Measurements from ENCODE around the gene PRKX.
"Not testable (repeated sequence)": the region's sequence is repeated elsewhere in the genome, so short reads cannot be mapped to it uniquely, and the experiment has no call there.

Gene PRKX

DNA sequence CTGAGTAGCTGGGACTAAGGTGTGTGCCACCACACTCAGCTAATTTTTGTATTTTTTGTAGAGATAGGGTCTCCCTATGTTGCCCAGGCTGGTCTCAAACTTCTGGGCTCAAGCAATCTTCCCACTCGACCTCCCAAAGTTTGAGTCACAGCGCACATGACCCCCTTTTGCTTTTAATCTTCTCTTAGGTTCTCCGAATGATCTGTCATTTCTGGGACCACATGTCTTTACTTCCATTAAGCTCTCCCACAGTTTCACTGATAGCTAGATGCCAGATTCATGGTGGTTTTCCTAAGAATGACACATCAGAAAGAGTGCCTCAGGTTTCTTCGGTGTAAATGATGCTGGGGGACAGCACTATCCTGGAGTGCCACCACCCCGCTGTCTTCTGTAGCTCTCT, 17.9 kb downstream of the PRKX start:
- DNase-seq (ENCODE audit: low read depth), result no peak
- H3K4me3 ChIP-seq (ENCODE audit: low read depth, low read length), result no peak overlapping the region
- TF ChIP-seq MYC (IDR thresholded peaks at IDR 0.05; ENCODE audit: low read depth, low read length) (no peak), MAX (IDR thresholded peaks at IDR 0.05; ENCODE audit: low read depth, low read length) (no peak), POLR2A (IDR thresholded peaks at IDR 0.05; ENCODE audit: extremely low read depth, insufficient read length) (no peak), CTCF (IDR thresholded peaks at IDR 0.05; ENCODE audit: low read depth, low read length) (no peak)

GRCh38 chrX:3690140-3690539, 23.3 kb downstream of the PRKX start:
- TF ChIP-seq MYC (IDR thresholded peaks at IDR 0.05; ENCODE audit: low read depth, low read length) (no peak), POLR2A (IDR thresholded peaks at IDR 0.05; ENCODE audit: extremely low read depth, insufficient read length) (no peak), MAX (IDR thresholded peaks at IDR 0.05; ENCODE audit: low read depth, low read length) (no peak), CTCF (IDR thresholded peaks at IDR 0.05; ENCODE audit: low read depth, low read length) (no peak)
- no peak for DNase-seq (ENCODE audit: low read depth)
- H3K4me3 ChIP-seq (ENCODE audit: low read depth, low read length), result no peak overlapping the region

GRCh38 chrX:3683236-3683635, 30.2 kb downstream of the PRKX start:
- DNase-seq (ENCODE audit: low read depth), result not testable (repeated sequence)

GRCh38 chrX:3680459-3680858, 33.0 kb downstream of the PRKX start:
- DNase-seq (ENCODE audit: low read depth), result no peak
- no peak overlapping the region for H3K4me3 ChIP-seq (ENCODE audit: low read depth, low read length)
- TF ChIP-seq MAX (IDR thresholded peaks at IDR 0.05; ENCODE audit: low read depth, low read length) (no peak), MYC (IDR thresholded peaks at IDR 0.05; ENCODE audit: low read depth, low read length) (no peak), CTCF (IDR thresholded peaks at IDR 0.05; ENCODE audit: low read depth, low read length) (no peak), POLR2A (IDR thresholded peaks at IDR 0.05; ENCODE audit: extremely low read depth, insufficient read length) (no peak)

More at GRCh38 chrX:3683236-3683635, 30.2 kb downstream of the PRKX start:
- not testable (repeated sequence) for H3K4me3 ChIP-seq (ENCODE audit: low read depth, low read length)

DNA sequence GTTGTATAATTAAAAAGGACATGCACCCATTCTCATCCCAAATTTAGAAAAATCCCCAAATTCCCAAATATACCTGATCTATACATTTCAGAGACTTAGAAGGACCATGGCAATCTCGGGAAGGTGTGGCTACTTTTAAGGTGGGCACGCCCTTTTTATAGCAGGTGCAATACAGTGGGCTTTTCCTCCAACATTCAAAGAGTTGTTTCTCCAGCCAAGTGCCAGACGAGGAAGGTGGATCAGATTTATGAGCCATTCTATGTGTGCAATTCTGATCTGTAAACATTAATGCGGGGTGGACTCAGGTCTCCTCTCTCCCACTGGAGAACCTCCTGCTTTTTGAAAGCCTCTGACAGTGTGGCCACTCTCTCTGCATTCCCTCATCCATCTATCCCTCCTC, 33.8 kb downstream of the PRKX start:
- H3K4me3 ChIP-seq (ENCODE audit: low read depth, low read length), result no peak overlapping the region
- no peak for TF ChIP-seq MYC (IDR thresholded peaks at IDR 0.05; ENCODE audit: low read depth, low read length)
- no peak for TF ChIP-seq CTCF (IDR thresholded peaks at IDR 0.05; ENCODE audit: low read depth, low read length)
- no peak for TF ChIP-seq MAX (IDR thresholded peaks at IDR 0.05; ENCODE audit: low read depth, low read length)
- TF ChIP-seq POLR2A (IDR thresholded peaks at IDR 0.05; ENCODE audit: extremely low read depth, insufficient read length), result no peak
- DNase-seq (ENCODE audit: low read depth), result no peak

GRCh38 chrX:3678328-3678727, 35.1 kb downstream of the PRKX start:
- no peak for DNase-seq (ENCODE audit: low read depth)
- H3K4me3 ChIP-seq (ENCODE audit: low read depth, low read length), result no peak overlapping the region
- TF ChIP-seq CTCF (IDR thresholded peaks at IDR 0.05; ENCODE audit: low read depth, low read length), result no peak
- TF ChIP-seq POLR2A (IDR thresholded peaks at IDR 0.05; ENCODE audit: extremely low read depth, insufficient read length), result no peak
- TF ChIP-seq MYC (IDR thresholded peaks at IDR 0.05; ENCODE audit: low read depth, low read length), result no peak
- no peak for TF ChIP-seq MAX (IDR thresholded peaks at IDR 0.05; ENCODE audit: low read depth, low read length)

All from NB4 (cell line).